Measurements from ENCODE around the gene SMOC2. TPM values are rescaled to one million over a fixed set of nuclear protein-coding genes. Genes with fewer than 3 reads are reported as not detected.

Gene SMOC2
- total RNA-seq, 2 donors from 2014 or later: not detected

DNA sequence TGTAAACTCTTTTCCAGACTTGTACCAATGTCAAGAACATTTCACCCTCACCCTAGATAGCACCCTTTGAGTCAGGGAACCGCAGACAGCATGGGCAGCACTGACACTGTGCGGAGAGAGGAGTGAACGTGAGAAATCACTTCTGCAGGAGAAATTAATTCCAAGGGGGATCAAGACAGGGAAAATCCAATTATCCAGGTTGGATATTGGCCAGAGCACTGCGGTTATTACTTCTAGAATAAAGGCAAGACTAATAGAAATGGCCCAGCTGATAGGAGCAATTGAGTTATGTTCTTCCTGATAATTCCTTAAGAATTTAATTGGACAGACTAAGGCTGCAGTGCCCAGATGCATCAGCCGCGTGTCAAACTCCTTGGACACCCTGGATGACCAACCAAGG, 179.6 kb downstream of the SMOC2 start:
- peaks cover 10 to 19% of the 10 kb centered on the region in 2 donors for H3K36me3 Mint-ChIP-seq
- H3K9me3 Mint-ChIP-seq: peaks cover 3 to 25% of the 10 kb centered on the region in 2 donors
- no peak for ATAC-seq
- no peak for DNase-seq (ENCODE audit: low spot score in 2 of 2)
- H3K27ac Mint-ChIP-seq: no peak overlapping the region

DNA sequence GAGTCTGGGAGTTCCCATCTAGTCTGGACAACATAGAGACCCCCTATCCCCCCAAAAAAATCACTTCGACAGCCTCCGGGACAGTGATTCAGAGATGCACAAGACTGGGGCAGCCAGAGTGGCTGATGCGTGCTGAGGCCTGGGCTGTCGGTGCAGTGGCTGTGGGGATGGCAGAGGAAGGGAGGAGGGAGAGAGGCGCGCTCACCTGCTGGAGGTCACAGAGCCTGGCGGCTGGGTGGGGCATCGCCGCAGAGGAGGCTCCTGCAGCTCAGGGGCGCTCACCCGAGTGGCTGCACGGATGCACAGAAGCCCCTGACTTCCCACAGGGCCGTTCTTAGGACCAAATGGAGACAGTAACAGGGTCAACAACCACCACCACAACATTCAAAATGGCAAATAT, 182.8 kb downstream of the SMOC2 start:
- ATAC-seq: peak in 1 of 2 donors; percentile 38
- Mint-ChIP-seq H3K9me3 (peaks cover 0 to 11% of the 10 kb centered on the region in 2 donors), H3K36me3 (peaks cover 0 to 14% of the 10 kb centered on the region in 2 donors), H3K27ac (no peak overlapping the region)
- no peak for DNase-seq (ENCODE audit: low spot score in 2 of 2)

DNA sequence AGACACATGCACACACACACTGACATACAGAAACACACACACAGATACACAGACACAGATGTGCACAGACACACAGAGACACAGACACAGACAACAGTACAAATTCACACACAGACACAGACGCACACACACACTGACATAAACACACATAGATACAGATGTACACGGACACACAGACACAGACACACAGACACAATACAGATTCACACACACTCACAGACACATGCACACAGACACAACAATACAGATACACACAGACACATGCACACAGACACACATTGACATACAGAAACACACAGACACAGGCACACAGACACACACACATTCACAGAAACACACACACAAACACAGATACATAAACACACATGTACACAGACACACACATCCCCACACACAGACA, 183.6 kb downstream of the SMOC2 start:
- Mint-ChIP-seq H3K27ac (no peak overlapping the region), H3K36me3 (peaks cover 0 to 14% of the 10 kb centered on the region in 2 donors), H3K9me3 (peaks cover 0 to 11% of the 10 kb centered on the region in 2 donors)
- ATAC-seq: no peak
- no peak for DNase-seq (ENCODE audit: low spot score in 2 of 2)

DNA sequence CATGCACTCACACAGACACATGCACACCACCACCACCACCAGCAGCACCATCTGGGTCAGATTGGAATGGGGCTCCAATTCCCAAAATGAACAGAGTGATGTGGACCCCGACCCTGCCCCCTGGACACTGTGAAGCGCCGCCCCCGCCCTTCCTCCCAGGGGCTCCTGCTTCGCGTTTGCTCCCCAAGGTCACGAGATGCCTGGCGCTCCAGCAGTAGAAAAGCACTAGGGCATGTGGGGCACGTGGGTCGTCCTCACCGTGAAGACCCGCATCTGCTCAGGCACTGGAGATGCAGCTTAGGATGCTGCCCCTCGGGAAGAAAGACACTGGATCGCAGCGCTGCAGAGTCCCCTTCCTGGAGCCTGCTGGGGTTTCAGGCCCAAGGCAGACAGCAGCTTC, 184.0 kb downstream of the SMOC2 start:
- no peak overlapping the region for H3K27ac Mint-ChIP-seq
- no peak for DNase-seq (ENCODE audit: low spot score in 2 of 2)

DNA sequence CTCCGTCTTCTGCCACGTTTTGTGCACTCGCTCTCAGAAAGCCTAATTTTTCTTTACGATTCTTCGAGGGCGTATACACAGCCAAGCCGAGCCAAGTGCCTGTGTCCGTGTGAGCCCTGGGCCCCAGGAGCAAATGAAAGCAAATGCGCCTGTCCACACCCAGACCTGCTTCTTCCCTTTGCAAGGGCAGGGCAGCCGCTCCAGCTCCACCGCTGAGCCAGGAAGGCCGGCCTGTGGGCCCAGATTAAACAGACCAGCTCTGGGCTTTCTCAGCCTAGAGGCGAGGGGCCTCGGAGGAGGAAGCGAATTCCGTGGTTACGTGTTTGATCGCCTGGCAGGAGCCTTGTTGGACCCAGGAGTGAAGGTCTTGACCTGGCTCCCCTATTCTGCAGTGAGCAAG, 184.6 kb downstream of the SMOC2 start:
- H3K27ac Mint-ChIP-seq: no peak overlapping the region
- peaks cover 0 to 10% of the 10 kb centered on the region in 2 donors for H3K36me3 Mint-ChIP-seq
- DNase-seq (ENCODE audit: low spot score in 2 of 2): no peak
- peaks cover 0 to 6% of the 10 kb centered on the region in 2 donors for H3K9me3 Mint-ChIP-seq
- ATAC-seq: no peak

More for the DNA sequence above, 184.0 kb downstream of the SMOC2 start:
- no peak for ATAC-seq
- H3K36me3 Mint-ChIP-seq: peaks cover 0 to 14% of the 10 kb centered on the region in 2 donors
- peaks cover 0 to 11% of the 10 kb centered on the region in 2 donors for H3K9me3 Mint-ChIP-seq

DNA sequence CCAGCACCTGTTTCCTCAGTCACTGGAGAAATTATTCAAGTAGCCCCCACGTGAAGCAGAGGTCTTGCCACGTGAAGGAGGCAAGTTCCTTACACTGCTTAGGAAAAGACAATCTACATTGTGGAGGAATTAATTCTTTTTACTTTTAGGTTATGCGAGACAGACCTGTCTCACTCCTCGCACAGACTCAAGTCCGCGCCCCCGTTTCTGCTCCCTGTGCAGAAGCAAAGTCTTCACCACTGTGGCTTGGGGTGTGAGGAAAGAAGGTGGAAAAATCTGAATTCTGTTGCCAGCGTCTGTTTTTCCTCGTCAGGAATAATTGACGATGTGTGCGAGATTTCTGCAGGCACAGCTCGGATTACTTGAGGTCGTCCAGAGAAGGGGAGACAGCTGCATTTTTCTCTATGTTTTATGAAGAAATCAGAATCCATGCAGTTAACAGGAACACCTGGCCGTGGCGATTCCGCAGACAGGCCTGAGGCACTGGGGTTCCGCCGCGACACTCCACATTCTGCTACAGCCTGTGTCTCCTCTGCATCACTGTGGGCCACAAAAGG, 185.1 kb downstream of the SMOC2 start:
- ATAC-seq: no peak
- DNase-seq (ENCODE audit: low spot score in 2 of 2): no peak
- peaks cover 0 to 8% of the 10 kb centered on the region in 2 donors for H3K36me3 Mint-ChIP-seq
- H3K9me3 Mint-ChIP-seq: peaks cover 0 to 5% of the 10 kb centered on the region in 2 donors
- H3K27ac Mint-ChIP-seq: no peak overlapping the region

DNA sequence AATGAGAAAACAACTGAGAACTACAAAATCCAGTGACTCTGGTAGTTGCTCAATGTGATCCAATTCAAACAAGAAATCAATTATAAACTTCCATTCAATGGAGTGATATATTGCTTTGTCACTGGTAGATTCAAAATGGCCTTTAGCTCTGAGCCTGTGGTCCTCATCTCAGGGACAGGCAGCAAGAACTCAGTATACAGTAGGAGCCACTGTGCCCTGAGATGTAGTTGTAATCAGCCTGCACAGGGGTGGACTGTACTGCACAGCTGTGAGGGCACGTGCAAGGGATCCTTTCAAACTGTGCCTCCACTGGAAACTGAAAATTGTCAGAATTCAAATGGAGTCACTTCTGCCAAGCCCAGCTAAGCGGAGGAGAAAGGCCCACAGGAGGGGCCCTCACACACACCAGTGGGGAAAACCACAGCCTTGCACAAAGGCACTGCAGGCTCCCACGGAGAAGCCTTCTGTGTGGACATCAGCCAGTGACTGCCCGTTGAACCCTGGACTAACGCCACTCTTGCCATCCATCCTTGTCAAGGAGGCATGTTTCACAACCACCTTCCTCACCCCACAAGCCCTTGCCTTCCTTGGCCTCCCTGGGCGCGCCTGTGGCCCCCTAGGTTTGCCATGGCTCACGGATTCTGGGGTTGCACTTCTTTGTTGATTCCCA, 186.7 kb downstream of the SMOC2 start:
- Mint-ChIP-seq H3K9me3 (no peaks in the 10 kb centered on the region), H3K27ac (no peak overlapping the region), H3K36me3 (no peaks in the 10 kb centered on the region)
- ATAC-seq (no peak), DNase-seq (ENCODE audit: low spot score in 2 of 2) (no peak)

DNA sequence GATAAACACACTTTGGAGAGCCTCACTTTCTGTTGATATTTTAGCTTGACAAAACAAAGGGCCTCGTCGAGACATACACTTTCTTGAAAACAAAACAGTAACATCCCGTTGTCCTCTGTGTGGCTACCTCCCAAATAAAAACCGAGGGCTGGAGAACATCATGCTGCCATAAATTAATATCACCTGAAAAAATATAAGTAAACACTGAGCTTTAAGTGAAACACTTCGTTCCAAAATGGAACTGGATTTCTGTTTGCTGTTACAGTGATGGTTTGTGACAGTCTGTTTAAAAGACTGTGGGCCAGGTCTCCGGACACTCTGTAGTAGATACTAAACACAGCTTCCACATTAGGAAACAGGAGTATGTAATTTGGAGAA, 187.2 kb downstream of the SMOC2 start:
- ATAC-seq (no peak), DNase-seq (ENCODE audit: low spot score in 2 of 2) (no peak)
- peaks cover 0 to 3% of the 10 kb centered on the region in 2 donors for H3K9me3 Mint-ChIP-seq
- no peak overlapping the region for H3K27ac Mint-ChIP-seq
- H3K36me3 Mint-ChIP-seq: no peaks in the 10 kb centered on the region

DNA sequence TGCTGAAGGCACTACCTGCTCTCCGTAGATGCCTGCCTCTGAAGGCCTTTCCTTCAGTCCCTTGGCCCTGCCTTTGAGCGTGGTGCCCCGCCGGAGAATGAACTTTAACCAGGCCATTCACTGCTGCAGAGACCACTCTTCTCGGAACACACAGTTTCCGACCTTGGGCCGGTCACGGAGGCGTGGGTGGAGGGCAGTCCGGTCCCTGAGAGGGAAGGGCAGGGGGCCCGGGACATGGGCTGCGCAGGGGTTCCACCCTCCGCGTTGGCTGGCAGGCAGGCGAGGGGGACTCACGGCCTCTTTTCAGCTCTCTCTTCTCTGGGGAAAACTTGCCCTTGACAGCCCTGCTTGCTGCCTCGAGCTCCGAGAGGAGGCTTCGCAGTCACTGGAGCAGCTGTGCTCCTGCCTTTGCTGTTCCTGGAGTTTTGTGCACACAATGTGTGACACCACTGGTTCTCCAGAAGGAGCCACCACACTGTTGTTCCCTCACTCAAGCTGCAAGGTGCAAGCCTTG, 187.8 kb downstream of the SMOC2 start:
- Mint-ChIP-seq H3K9me3 (peaks cover 6 to 9% of the 10 kb centered on the region in 2 donors), H3K36me3 (peaks cover 0 to 2% of the 10 kb centered on the region in 2 donors), H3K27ac (no peak overlapping the region)
- no peak for ATAC-seq
- DNase-seq (ENCODE audit: low spot score in 2 of 2): no peak

DNA sequence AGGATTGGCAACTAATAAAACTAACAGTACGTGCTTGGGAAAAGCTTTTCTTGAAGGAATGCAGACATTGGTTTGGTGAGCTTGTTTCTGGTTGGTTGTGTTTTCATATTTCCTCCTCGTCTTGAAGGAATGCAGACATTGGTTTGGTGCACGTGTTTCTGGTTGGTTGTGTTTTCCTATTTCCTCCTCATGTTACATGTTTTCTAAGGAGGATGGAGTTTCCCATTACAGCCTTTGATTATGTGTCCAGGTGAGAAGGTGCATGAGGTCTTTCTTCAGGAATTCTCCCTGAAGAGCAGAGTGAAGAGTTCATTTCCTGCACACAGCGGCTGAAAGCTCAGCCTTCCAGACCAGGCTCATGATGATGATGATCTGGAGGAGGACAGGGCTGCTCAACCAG, 190.6 kb downstream of the SMOC2 start:
- Mint-ChIP-seq H3K36me3 (peaks cover 0 to 7% of the 10 kb centered on the region in 2 donors), H3K9me3 (peaks cover 10 to 12% of the 10 kb centered on the region in 2 donors), H3K27ac (no peak overlapping the region)
- ATAC-seq (no peak), DNase-seq (ENCODE audit: low spot score in 2 of 2) (no peak)

DNA sequence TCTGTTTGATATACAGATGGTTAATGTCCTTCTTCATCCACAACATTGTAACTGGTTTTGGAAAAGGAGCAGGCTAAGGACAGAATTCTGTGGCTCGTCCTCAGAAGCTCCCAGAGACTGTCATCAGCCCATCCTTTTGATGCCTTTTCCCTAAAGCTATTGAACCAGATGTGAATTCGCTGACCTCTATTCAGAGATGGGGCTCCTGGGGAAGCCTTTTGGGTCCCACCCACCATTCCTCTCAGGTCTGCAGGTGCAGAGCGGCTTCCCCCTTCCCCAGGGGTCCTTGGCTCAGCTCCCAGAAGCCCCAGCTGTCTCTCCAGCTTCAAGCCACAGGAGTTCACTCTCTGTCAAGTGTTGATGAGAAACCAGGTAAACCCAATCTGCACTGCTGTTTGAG, 191.7 kb downstream of the SMOC2 start:
- ATAC-seq (no peak), DNase-seq (ENCODE audit: low spot score in 2 of 2) (no peak)
- H3K27ac Mint-ChIP-seq: no peak overlapping the region
- peaks cover 10 to 12% of the 10 kb centered on the region in 2 donors for H3K9me3 Mint-ChIP-seq
- peaks cover 0 to 7% of the 10 kb centered on the region in 2 donors for H3K36me3 Mint-ChIP-seq

DNA sequence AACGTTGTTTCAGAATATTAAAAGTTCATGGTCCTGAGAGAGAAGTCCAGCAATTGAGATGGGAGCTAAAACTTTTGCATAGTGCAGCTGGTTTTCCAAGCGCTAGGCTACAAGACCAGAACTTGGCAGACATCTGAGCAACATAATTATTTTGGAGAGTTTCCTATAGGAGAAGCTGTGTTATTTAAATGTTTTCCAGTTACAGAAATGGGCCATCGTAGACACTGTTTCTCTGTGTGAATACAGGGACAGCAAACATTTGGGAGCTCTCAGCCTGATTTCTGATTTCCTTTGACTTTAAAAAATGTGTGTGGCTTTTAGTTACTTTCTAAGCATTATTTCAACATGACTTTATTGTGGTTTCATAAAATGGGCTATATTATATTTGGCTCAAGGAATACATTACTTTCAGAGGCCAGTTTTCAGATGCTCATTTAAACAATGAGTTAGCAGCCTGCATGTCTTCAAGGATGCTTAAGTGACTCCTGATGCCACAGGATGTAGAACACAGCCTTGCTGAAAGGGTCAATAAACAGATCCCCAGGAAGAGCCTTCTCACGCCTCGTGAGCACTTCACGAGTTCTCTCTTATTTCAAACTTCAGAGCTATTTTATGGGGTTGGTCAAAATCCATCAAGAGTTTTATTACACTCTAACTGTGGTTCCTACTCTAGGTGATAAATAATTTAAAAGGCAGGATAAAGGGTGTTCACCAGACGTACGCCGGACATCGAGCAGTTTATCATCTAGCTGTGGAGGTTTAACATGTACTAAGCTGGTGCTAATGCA, 193.8 kb downstream of the SMOC2 start:
- Mint-ChIP-seq H3K36me3 (peaks cover 0 to 7% of the 10 kb centered on the region in 2 donors), H3K27ac (no peak overlapping the region), H3K9me3 (peaks cover 10 to 12% of the 10 kb centered on the region in 2 donors)
- ATAC-seq: no peak
- DNase-seq (ENCODE audit: low spot score in 2 of 2): no peak

DNA sequence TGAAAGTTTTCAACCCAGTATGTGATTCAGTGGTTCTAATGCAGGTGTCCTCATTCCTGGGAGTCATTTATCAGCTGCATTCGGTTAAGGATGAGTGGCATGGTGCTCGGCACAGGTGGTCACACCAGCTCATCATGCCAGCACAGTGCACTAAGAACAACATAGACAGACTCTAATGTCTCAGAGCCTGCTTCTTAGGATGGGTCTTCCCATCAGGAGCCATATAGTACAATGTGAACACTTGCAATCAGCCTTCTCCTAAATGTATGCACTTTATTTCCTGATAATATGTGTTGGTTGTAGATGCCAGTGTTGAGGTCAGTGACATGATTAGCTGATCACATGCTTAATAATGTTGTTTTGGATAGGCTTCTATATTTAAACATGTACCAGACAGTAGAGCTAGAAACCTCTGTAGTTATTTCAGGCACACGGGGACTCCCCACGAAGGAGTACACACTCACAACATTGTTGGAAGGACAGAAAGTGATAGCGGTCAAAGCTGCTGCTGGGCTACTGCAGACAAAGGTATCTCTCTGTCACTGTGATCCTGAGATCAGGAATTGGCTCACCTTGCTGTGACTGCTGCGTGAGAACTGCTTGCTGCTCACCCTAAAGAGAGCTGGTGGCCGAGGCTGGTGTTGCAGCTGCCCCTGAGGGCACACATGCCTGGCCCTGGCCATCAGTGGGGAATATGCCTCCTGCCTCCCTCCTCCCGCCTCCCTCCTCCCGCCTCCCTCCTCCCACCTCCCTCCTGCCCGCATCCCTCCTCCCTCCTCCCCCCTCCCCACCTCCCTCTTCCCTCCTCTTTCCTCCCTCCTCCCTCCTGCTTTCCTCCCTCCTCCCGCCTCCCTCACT, 195.4 kb downstream of the SMOC2 start:
- no peak for DNase-seq (ENCODE audit: low spot score in 2 of 2)
- peaks cover 0 to 7% of the 10 kb centered on the region in 2 donors for H3K36me3 Mint-ChIP-seq
- ATAC-seq: no peak
- H3K9me3 Mint-ChIP-seq: peaks cover 10 to 12% of the 10 kb centered on the region in 2 donors
- H3K27ac Mint-ChIP-seq: no peak overlapping the region

DNA sequence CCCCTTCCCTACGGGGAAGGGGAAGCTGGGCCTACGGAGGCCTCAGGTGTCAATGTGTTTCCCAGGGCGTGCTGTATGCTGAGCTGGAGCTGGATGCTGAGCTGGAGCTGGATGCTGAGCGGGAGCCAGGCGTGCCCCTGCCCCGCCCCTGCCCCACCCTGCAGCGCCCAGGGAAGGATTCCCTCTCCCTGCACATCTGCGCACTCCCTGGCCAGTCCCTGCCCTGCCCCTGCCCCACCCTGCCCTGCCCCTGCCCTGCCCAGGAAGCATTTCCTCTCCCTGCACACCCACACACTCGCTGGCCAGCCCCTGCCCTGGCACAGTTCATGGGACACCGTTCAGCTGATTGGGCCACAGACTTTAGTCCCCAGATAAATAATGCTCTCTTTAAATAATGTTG, 196.8 kb downstream of the SMOC2 start:
- Mint-ChIP-seq H3K36me3 (peaks cover 0 to 7% of the 10 kb centered on the region in 2 donors), H3K27ac (no peak overlapping the region), H3K9me3 (peaks cover 10 to 12% of the 10 kb centered on the region in 2 donors)
- DNase-seq (ENCODE audit: low spot score in 2 of 2): no peak
- no peak for ATAC-seq

DNA sequence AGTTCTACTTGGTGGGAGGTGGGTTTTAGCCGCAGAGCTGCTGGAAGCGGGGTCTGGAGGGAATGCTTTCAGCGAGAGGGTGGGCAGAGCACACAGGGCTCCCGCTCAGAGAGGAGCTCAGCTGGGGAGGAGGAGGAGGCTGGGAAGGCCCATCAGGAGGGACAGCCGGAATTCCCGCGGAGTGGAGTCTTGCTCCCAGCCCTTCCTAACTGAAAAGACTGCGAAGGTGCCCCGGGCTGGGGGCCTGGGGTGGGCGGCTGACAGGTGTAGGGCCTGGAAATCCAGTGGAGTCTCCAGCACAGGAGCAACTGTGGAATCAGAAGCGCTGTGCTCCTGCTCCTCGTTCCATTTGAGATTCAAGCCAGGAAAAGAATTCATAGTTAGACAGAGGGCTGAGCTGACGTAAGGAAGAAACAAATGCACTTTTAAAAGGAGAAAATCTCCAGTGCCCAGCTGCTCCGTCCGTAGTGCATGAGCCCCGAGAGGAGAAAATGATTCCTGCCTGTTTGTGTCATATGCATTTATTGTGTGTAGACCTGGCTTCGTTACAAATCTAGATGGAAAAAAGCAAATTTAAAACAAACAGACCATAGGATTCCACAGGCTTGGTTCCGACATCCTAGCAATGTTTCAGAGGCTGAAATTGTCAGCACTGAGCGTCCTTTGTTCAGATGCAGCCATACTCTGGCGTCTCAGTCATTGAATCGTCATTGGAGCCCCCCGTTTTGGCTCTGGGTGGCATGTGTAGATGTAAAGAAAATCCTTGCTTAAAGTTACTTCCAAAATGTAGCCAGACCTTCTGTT, 197.7 kb downstream of the SMOC2 start:
- Mint-ChIP-seq H3K9me3 (peaks cover 4 to 6% of the 10 kb centered on the region in 2 donors), H3K27ac (peak overlapping the region in 1 of 2 donors; percentile 41), H3K36me3 (peaks cover 0 to 7% of the 10 kb centered on the region in 2 donors)
- ATAC-seq (no peak), DNase-seq (ENCODE audit: low spot score in 2 of 2) (no peak)

DNA sequence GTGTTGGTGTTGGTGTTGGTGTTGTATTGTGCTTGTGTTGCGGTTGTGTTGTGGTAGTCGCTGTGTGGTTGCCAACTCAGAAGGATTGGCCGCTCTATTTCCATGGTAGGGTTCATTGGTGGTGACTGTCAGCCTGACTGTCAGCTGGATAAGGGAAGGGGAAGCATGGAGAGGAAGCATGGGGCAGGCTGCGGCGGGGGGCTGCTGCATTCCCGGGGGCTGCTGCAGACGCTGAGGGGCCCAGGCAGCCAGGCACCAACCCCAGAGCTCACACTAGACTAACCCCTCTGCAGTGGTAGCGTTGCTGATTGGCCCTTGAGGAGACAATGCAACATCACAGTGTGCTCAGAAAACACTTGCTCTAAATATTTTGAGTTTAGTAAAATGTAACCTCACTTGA, 199.2 kb downstream of the SMOC2 start:
- DNase-seq (ENCODE audit: low spot score in 2 of 2): no peak
- no peaks in the 10 kb centered on the region for H3K9me3 Mint-ChIP-seq
- no peak for ATAC-seq
- H3K27ac Mint-ChIP-seq: no peak overlapping the region
- no peaks in the 10 kb centered on the region for H3K36me3 Mint-ChIP-seq

All from activated naive CD4-positive, alpha-beta T cell treated with anti-CD3 and anti-CD28 coated beads, Interleukin-2, amount 50 U/mL, for 72 hours (primary cell).